Keratinocyte (primary cell): Measurements from ENCODE around the gene RBMS3.

Experiments used
- CTCF ChIP-seq, 3 experiments: IDR thresholded peaks in 1 of 3; conservative IDR thresholded peaks in 1 of 3; optimal IDR thresholded peaks in 1 of 3; 2 replicates in 2 of 3; 3 replicates in 1 of 3; pipeline versions ENCODE3 to v1.5.1; 2011; ENCODE audit warnings: low read length in 3 of 3, mild to moderate bottlenecking in 3 of 3, moderate library complexity in 2 of 3, control low read depth in 1 of 3, inconsistent platforms in 1 of 3; ENCODE audit not compliant: insufficient read depth in 2 of 3; ENCODE audit errors: extremely low read depth in 1 of 3
- EZH2 ChIP-seq: IDR thresholded peaks from one replicate; pipeline ENCODE4 v1.6.1; 2012; ENCODE audit warnings: inconsistent platforms, mild to moderate bottlenecking, low read length, moderate library complexity

- TF ChIP-seq CTCF (optimal IDR thresholded peaks at IDR 0.05 in 1 of 3, IDR thresholded peaks at IDR 0.05 in 1 of 3, conservative IDR thresholded peaks at IDR 0.05 in 1 of 3; ENCODE audit: extremely low read depth in 1 of 3, insufficient read depth in 2 of 3, low read length in 3 of 3) (no peak), EZH2 (no peak)
These were observed 276.3 kb downstream of the RBMS3 start for GRCh38 chr3:29557186-29557585.
